Right renal cortex interstitium (tissue), 3 donors: ENCODE results near the gene ANKRD27. TPM values are rescaled to one million over a fixed set of nuclear protein-coding genes. Genes with fewer than 3 reads are reported as not detected.
"Not testable (repeated sequence)": the region's sequence is repeated elsewhere in the genome, so short reads cannot be mapped to it uniquely, and the experiment has no call there.

ENCODE experiments used
- DNase-seq, 3 donors: peaks; one replicate each; pipeline ENCODE4 v3.0.0-alpha.2; 2013; ENCODE audit warnings: low read depth in 3 of 3, low spot score in 2 of 3
- polyA plus RNA-seq, 3 donors: library from polyadenylated mRNA; unstranded; fragments of 120-200 nt; gene quantifications; one replicate each; pipeline ENCODE4 v1.2.1, GENCODE V29; 2013; ENCODE audit not compliant: insufficient read length in 3 of 3

The ANKRD27 gene
- polyA plus RNA-seq, 3 donors, result 18.4 to 20.8 (median 19.4) TPM

DNA sequence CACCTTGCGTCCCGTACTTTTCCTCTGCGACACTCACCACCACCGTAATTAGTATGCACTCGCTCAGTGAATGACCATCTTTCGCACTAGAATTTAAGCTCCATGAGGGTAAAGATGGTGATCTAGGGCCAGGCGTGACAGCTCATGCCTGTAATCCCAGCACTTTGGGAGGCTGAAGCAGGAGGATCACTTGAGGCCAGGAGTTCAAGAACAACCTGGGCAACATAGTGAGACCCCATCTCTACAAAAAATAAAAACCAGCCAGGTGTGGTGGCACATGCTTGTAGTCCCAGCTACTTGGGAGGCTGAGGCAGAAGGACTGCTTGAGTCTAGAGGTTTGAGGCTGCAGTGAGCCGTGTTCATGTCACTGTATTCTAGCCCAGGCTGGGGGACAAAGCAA is 18.6 kb downstream of the ANKRD27 start:
- DNase-seq, result not testable (repeated sequence)

DNA sequence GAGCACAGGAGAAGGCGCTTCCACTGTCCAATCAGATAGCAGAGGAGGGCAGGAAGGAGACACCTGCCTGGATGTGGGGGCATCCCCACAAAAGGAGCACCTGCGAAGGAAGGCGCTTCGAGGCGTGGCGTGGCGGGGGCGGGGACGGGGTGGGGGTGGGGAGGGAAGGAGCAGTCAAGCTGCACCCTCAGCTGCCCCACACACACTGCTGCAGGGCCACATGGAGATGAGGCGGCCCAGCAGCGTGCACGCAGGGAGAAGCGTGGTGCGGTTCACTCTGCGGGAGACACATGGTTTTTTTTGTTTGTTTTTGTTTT is 21.4 kb downstream of the ANKRD27 start:
- no peak for DNase-seq

DNA sequence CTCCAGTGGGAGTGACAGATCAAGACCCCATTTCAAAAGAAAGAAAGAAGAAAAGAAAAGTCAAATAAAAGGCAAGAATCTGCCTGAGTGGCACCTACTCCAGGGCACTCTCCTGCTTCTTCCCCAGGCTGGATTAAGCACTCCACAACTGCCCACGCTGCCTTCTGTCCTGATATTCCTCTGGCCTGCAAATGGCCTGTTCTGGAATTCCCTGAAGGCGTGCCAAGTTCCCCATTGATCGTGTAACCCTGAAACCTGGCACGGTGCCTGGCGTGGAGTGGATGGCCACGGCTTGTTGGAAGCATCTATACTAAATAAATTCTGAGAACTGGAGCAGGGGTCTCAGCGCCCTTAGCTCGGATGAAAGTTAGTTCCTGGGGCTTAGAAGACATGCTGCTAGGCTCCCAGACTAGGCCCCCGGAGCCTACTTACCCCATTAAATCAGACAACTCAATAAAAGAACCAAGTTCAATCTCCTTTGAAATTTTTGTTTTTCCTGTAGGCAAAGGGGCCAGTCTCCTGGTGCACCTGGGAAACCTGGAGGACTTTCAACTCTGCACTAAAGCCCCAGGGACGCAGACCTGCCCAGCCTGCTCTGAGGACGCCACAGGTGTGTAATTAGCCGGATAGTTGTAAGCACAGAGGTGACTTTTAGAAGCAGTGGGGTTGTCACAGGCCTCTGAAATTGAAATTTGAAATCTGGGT is 21.9 kb downstream of the ANKRD27 start:
- no peak for DNase-seq

DNA sequence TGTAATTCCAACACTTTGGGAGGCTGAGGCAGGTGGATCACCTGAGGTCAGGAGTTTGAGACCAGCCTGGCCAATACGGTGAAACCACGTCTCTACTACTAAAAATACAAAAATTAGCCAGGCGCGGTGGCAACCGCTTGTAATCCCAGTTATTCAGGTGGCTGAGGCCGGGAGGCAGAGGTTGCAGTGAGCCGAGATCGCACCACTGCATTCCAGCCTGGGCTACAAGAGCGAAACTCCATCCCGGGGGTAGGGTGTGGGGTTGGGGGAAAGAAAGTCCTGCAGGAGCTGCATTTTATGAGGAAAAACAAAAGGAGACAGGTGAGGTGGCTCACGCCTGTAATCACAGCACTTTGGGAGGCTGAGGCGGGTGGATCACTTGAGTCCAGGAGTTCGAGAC is 22.6 kb downstream of the ANKRD27 start:
- DNase-seq, result not testable (repeated sequence)

DNA sequence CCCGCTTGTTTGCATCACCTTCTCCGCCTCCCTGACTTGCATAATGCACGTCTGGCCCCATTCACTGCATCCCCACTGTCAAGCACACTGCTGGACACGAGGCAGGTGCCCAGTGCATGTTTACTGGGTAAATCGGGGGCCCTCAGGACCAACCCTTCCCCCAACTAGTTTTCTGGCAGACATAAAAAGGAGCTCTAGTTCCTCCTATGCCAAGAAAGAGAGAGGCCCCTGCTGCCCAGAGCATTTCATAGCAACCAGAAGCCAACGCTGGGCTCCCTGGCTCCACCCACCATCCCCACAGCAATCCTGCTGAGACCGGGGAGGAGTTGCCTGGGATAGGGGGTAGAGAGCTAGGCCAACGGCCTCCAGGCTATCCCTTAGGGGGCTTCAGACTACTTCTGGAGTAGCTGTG is 23.2 kb downstream of the ANKRD27 start:
- no peak for DNase-seq

DNA sequence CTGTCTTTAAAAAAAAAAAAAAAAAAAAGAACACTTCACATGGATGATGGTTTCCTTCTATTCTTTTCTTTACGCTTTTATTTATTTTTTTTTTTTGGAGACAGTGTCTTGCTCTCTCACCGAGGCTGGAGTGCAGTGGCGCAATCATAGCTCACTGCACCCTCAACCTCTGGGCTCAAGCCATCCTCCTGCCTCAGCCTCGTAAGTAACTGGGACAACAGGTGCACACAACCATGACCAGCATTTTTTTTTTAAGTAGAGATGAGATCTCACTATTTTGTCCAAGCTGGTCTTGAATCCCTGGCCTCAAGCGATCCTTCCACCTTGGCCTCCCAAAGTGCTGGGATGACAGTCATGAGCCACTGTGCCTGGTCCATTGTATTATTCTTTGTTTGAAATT is 24.3 kb downstream of the ANKRD27 start:
- DNase-seq, result no peak

DNA sequence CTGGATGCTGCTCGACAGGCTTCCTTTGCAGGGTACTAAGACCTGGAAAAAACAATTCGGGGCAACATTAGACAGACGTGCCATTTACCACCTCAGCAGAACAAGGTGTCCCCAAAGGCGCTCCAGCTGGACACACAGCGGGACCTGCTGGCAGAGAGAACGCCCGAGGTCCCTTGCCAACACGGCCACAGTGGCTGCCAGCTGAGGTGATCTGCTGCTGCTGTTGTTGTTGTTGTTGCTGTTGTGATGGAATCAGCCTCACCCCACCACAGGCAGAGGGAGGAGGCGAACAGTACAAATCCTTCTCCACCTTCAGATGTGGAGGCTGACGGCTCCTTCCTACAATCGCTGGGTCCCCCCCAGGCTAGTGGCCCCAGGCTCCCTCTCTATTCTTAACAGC is 25.2 kb downstream of the ANKRD27 start:
- DNase-seq, result no peak

DNA sequence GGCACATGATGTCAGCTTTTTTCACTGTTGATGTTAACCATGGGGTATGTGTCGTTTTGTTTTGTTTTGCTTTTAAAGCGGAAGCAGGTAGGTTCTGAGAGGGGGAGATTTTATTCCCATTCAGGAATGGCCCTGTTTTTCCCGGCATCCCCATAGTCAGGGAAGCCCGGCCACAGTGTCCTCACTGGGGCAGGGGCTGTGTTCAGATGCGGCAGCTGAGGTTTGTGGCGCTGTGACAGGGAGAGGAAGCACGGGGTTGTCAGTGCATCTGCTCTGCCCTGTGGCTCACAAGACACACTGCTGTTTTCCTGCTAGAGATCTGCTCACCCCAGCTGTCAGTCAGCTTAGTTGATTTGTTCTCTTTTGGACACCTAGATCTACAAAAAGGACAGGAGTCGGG is 27.6 kb downstream of the ANKRD27 start:
- no peak for DNase-seq

DNA sequence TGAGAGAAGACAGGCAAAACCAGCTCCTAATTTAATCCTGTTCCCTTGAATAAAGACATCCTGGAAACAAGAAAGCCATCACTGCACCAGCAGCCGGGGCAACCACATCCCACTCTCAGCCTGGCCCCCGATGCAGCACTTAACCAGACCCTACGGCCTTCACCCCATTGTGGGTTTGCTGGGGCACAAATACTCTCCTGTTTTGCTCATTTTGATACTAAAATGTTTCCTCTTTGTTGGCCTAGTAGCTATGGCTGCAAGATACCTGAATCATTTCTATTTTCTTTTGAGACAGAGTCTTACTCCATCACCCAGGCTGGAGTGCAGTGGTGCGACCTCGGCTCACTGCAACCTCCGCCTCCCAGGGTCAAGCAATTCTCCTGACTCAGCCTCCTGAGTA is 28.4 kb downstream of the ANKRD27 start:
- DNase-seq, result no peak

DNA sequence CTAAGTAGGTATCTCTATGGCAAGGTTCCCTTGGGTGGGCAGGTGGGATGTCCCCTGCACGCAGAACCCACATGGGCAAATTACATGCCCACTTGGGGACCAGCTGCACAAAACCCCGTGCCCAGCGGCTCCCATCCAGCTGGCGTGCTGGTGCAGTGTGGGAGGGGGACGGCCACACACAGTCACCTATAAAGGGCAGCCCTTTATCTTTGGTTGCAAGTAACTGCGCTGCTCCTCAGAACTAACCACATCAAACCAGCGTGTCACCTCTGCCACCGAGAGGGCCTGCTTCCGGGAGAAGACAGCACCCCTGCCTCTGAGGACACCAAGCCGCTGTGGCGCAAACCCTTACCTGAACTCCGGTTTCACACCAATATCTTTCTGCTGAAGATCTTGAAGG is 32.2 kb downstream of the ANKRD27 start:
- DNase-seq, result no peak

DNA sequence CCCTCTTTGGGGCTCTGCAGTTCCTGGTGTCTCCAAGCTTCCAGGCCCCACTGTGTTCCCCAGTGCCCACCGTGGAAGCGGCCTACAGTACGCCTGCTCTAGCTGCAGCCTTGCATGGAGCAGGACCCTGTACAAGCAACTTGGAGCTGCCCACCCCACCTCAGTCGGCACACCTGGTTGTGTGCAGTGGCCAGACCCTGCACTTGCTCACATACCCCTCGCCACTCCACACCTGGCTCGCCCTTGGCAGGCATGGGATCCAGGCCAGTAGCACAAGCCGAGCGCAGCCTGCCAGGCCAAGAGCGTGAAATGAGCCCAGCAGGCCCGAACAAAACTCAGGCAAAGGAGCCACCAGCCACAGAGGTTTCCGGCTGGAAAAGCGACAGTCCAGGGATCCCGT is 36.4 kb downstream of the ANKRD27 start:
- no peak for DNase-seq

DNA sequence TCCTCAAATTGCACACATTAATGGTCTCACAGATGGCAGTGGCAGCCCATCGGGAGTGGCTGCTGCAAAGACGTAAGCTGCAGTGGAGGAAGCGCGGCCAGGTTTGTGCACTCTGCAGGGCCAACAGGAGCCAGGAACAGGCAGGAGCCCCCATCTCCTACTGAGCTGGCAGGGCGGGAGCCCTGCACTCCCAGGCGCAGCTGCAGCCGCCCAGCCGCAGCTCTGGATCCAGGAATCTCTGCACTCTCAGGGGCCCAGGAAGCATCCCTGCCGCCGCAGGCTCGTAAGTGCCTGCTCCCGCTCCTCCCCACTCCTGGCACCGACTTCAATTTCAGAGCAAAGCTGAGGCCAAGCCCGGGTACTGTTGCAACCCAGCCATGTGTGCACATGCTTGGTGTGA is 37.5 kb downstream of the ANKRD27 start:
- DNase-seq, result no peak

DNA sequence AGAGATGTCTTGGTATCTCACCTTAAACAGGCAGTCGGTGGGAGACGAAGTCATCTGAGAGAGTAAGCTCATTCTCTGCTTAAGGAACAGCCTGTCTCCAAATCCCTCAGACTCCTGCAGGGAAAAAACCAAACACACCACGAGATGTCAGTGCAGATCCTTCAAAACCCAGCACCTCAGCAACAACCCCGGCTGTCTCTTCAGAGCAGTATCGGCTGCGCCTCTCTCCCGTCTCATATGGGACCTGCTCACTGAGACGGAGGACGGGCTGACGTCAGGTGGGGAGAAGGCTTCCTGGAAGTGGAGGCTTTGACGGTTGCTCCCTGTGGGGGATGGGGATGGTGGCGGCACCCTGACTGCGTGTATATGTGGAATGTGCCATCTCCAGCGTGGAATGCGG is 43.6 kb downstream of the ANKRD27 start:
- DNase-seq, result no peak

DNA sequence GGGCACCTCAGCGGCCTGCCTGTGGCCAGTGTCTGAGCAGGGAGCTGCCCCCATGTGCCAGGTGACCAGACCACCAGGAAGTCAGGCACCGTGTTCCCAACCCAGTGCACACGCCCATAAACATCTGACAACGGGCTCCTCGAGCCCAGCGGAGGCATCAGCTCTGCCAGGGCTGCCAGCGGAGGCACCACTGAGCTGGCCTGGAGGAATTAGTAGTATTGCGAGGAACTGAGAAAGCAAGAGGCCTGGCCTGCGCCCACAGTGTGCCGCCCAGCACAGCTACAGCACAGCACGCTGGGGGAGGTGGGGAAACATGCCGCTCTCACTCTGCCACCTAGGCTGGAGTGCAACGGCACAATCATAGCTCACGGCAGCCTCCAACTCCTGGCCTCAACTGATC is 44.6 kb downstream of the ANKRD27 start:
- DNase-seq, result no peak

DNA sequence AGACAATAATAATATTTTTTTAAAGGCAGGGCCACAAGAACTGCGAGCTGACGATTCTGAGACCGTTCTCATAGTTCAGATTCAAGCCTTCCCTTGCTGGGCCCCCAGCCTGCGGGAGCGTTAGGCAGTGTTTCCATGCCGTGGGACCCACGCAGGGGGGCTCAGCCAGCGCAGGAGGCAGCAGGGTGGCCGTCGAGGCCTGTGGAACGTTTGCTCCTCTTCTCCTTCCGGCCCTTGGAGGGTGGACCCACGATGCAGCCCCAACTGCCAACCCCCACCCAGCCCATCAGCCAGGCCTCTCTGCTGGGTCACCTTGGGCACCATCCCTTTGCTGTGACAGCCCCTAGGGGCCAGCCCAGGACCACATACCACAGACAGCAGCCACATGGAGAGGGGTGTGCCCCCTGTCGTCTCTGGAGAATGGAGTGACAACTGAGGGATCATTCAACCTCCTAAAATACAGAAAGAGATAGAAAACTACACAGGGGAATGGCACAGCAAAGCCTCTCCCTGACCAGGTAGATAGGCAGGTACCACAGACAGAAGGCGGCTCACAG is 47.2 kb downstream of the ANKRD27 start:
- no peak for DNase-seq

DNA sequence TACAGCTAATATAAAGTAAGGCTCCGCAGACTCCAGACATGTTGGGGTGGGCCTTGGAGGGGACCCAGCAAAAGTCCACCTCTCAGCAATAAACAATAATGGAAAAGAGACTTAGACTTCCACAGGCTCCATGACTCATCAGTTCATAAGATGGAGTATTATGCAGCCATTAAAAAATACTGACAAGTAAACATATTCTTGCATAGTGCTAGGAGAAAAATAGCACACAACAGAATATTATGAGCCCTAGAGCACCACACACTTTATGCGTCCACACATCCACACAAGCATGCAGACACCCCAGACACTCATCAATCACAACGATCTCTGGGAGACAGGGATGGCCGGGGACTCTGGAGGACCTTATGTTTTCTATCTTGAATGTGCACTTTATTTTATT is 48.0 kb downstream of the ANKRD27 start:
- no peak for DNase-seq

DNA sequence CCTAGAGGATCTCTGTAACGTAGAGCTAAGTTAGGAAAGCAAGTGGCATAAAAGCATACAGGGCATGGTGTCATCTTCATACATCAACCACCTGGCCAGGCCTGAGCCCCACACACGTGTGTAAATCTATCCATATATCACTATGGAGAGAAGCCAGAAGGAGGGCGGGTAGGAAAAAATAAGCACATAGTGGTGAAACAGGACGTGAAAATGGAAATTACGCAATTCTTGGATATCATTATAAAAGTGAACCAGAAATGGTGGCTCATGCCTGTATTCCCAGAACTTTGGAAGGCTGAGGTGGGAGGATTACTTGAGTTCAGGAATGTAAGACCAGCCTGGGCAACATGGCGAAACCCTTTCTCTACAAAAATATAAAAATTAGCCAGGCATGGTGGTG is 50.6 kb downstream of the ANKRD27 start:
- DNase-seq, result no peak

DNA sequence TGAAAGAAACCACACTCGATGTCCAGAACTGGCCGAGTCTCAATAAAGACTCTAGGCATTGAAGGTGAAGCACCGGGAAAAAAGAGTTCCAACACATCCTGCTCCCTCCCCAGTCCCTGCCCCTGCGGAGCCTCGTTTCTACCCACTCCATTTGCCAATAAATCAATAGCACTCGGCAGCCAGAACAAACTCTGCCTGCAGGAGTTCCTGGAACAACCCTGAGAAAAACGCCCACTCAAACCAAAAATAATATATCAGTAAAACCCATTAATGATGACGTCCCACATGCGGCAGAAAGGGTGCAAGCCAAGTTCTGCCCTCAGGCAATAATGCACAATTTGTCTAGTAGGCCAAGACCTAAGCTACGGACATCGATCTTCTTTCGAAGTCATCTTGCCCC is 53.0 kb downstream of the ANKRD27 start:
- no peak for DNase-seq

DNA sequence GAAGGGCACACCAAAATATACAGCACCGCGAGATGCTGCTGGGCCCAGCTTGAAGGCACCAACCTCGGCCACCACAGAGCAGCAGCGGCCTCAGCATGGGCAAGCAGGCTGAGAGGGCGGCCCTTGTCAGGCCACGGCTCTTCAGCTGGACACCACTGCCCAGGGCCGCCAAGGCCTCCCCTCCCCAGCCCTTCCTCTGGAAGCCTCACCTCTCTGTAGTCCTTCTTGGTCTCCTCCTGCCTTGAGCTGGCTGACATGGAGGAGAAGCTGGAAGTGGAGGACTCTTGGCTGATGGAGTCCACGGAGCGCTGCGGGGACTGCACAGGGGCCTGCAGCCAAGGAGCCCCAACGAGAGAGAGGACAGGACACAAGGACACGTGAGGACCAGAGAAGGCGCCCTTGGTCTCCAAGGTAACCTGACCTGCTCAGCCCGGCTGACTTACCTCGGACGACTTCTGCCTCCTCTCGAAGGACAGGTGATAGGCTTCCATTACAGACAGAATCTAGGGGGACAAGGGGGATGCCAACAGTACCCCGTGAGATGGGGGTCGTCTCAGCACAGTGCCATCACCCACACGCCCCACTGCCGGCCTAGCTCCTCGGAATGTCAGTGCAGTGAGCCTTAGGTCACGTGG is 55.8 kb downstream of the ANKRD27 start:
- no peak for DNase-seq

DNA sequence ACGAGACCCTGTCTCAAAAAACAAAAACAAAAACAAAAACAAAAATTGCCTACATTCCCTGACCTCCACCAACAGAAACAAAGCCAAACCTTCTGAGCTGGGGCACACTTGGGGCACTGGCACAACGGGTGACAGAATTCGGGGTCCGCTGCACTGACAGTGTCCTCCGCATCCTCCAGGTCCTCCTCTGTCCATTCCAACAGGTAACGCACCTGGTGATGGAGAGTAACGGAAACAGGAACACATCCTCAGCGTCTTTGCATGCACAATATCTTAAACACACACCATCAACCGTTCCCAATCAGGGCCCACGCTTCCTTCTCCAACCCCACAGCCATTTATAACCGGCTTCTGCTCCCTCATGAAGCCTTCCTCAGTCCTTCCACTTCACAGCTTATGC is 59.4 kb downstream of the ANKRD27 start:
- DNase-seq, result no peak

DNA sequence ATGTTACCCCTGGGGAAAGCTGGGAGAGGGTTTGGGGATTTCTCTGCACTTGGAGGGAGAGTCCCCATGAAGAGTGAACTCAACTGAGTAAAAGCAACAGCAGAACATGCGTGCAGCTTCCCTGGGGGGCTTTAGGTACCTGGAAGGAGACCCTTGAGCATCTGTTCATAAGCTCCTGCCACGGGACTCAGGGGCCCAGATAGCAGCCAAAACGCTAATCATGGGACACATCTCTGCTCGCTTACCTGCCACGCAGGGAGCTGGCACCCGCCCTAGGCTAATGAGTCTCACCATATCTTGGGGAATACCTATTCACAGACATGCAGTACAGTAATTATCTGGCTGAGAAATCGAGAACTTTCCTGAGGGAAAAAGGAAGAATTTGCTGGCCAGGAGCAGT is 60.1 kb downstream of the ANKRD27 start:
- no peak for DNase-seq

DNA sequence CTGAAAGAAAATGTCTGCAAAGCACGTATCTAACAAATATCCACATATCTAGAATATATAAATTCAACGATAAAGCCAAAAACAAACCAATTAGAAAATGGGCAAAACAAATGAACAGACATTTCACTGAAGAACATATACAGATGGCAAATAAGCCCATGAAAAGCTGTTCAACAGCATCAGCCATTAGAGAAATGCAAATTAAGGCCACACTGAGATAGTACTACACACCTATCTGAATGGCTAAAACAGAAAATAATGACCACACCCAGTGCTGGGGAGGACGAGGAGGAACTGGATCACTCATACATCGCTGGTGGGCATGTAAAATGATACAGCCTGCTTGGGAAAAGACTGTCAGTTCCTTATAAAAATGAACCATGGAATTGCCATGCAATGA is 62.0 kb downstream of the ANKRD27 start:
- no peak for DNase-seq

DNA sequence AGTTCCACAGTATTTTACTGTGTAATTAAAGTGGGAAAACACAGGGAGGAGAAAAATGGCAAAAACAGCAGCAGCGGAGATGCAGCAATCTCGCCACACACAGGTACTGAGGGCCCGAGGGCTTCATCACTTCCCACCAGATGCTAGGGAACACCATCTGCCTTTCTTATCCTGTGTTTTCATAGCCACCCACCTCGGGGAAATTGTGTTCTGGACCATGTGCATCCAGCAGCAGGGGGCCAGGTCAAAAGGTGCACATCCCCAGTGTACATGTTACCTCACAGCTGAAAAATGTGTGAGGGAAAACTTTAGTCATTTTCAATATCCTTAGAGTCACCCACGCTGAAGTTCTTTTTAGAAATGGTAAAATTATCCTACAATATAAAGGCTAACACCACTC is 63.8 kb downstream of the ANKRD27 start:
- DNase-seq, result no peak
